ENCODE results near the gene INTS11.

The INTS11 gene

DNA sequence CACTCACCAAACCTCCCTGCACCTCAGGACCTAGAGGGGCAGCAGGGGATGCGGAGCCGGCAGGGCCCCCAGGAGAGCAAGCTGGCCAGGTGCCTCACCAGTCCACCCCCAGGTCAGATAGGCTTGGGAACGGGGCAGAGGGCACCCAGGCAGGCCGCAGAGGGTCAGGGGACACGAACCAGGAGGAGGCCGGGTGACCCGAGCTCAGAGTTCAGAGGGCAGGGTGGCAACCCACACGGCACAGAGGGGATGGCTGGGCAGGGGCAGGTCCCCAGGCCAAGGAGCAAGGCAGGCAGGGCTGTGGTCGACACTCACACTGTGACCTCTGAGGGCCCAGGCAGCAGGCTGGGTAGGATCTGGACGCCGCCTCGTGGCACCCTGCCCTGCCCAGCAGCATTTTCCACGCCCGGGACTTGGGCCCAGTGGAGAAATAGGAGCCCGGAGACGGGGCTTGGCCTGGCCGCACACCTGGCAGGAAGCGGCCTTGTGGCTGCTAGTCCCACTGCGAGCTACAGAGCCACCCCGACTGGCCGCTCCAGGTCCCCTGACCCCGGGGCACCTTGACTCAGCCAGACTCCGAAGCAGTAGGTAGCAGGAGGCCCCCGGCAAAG is 19.5 kb upstream of the INTS11 start:
- no peak for DNase-seq (ENCODE audit: low spot score)

DNA sequence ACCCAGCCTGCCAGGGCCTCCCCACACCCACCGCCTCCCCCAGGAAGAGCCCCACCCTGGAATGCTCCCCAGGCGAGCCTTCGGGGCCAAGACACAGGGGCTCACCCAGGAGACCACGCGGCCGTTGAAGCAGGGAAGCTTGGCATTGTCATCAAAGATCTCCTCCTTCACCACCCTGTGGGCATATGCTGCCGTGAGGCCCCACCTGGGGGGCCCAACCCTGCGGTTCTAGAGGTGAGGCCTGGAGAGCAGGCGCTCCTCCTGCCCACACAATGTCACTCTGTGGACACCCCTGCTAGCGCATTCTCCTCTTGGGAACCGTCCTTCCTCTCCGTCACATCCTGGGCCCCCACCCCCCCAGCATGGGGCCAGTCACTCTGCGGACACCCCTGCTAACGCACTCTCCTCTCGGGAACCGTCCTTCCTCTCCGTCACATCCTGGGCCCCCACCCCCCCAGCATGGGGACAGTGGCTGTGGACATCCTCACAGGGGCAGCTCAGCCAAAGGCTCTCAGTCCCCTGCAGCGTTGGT is 18.2 kb upstream of the INTS11 start:
- no peak for DNase-seq (ENCODE audit: low spot score)

GRCh38 chr1:1342061-1342562 is 17.7 kb upstream of the INTS11 start:
- no peak for DNase-seq (ENCODE audit: low spot score)

DNA sequence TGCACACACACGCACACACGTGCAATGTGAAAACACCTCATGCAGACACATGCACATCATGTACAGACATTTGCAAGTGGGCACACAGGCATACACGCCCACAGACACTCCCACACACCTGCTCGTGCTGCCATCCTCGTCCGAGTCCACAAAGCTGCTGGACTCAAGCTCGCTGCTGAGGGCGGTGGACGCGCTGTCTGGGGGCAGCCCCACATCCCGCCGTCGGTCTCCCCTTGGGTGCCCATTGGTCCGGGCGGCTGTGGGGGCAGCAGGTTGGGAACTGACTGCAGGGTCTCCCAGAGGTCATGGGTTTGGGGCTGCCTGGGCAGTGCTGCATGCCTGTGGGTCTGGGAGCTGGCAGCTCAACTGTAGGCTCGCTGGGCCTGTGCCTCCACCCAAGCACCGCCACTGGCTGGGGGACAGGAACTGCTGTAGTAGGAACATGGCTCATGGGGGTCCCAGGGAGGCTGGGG is 17.1 kb upstream of the INTS11 start:
- no peak for DNase-seq (ENCODE audit: low spot score)

- DNase-seq (ENCODE audit: low spot score), result no peak
Observed at GRCh38 chr1:1340791-1341548, 16.5 kb upstream of the INTS11 start.

GRCh38 chr1:1340185-1340584 is 15.7 kb upstream of the INTS11 start:
- no peak for DNase-seq (ENCODE audit: low spot score)

DNA sequence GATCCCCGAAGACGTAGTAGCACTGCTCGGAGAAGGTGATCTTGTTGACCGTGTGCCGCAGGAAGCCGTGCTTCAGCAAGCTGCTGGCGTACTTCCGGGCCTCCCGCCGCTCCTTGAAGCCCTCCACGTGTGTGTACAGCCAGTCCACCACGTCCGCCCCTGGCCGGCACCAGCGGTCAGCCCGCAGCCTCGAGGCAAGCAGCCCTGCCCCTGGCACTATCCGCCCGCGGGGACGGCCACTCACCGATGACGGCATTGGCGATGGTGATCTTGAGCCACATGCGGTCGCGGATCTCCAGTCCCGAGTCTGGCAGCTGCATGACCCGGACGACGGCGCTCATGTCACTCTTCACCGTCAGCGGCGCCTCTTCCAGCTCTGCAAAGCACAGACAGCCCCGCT is 13.8 kb upstream of the INTS11 start:
- DNase-seq (ENCODE audit: low spot score), result no peak

GRCh38 chr1:1337793-1338147 is 13.3 kb upstream of the INTS11 start:
- DNase-seq (ENCODE audit: low spot score), result no peak

- no peak for DNase-seq (ENCODE audit: low spot score)
Observed at GRCh38 chr1:1336931-1337792, 12.7 kb upstream of the INTS11 start.

- DNase-seq (ENCODE audit: low spot score), result no peak
Observed at GRCh38 chr1:1336446-1336845, 12.0 kb upstream of the INTS11 start.

DNA sequence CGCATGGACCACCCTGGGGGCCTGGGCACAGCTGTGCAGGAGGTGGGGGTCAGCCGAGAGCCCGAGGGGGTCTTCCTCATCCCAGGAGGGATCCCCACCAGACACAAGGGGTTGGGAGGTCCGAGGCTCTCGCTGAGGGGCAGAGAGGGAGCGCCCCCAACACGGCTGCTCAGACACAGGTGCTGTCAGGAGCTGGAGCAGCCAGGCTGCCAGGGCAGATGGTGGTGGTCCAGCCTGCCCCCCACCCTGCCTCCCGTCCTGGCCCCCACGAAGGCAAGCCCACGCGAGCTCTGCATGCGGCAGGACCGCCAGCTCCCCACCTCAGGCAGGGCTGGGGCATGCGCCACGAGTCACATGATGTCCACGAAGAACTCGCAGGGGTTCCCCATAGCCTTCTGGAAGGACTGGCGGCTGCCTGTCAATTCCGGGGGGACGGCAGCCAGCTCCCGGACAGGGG is 11.4 kb upstream of the INTS11 start:
- no peak for DNase-seq (ENCODE audit: low spot score)

DNA sequence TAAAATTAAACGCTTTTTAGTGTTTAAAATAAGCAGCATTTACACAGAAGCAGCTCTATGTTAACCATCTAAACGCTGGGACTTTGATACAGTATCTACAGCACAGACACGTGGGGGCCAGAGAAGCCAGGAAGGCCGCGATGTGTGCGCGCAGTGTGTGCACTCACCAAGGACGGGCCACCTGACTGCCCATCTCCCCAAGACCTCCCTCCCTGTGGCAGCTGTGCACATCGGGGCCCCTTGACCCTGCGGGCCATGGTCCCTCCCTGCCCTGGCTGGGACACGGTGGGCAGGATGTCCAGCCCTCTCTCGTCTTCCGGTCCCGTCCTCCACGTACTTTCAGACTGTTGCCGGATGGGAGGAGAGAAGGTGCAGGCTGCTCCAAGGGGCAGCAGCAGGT is 10.8 kb upstream of the INTS11 start:
- no peak for DNase-seq (ENCODE audit: low spot score)

DNA sequence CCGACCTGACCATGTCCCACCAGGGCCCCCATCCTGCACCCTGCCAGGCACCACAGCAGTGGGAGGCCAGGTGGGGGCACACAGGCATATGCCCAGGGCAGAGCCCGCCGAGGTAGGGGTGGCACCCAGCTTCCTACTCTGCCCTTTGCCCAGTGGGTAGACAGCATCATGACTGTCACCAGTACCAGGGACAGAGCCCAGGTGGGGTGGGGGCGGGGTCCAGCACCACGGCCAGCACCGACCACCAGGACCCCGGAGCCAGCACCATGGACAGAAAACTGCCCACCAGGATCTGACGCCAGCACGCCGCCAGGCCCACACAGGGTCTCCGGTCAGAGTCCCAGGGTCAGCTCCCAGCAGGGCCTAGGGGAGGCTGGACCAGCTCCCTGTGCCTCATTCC is 10.4 kb upstream of the INTS11 start:
- no peak for DNase-seq (ENCODE audit: low spot score)

DNA sequence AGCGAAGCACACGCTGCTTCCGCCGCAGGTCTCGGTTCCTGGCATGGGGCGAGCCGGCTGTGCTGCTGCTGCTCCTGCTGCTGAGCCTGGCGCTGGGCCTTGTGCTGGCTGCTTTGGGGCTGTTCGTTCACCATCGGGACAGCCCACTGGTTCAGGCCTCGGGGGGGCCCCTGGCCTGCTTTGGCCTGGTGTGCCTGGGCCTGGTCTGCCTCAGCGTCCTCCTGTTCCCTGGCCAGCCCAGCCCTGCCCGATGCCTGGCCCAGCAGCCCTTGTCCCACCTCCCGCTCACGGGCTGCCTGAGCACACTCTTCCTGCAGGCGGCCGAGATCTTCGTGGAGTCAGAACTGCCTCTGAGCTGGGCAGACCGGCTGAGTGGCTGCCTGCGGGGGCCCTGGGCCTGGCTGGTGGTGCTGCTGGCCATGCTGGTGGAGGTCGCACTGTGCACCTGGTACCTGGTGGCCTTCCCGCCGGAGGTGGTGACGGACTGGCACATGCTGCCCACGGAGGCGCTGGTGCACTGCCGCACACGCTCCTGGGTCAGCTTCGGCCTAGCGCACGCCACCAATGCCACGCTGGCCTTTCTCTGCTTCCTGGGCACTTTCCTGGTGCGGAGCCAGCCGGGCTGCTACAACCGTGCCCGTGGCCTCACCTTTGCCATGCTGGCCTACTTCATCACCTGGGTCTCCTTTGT is 9.2 kb upstream of the INTS11 start:
- DNase-seq (ENCODE audit: low spot score), result no peak

- DNase-seq (ENCODE audit: low spot score), result no peak
Observed at GRCh38 chr1:1332774-1333480, 8.5 kb upstream of the INTS11 start.

GRCh38 chr1:1332031-1332755 is 7.7 kb upstream of the INTS11 start:
- DNase-seq (ENCODE audit: low spot score), result no peak

DNA sequence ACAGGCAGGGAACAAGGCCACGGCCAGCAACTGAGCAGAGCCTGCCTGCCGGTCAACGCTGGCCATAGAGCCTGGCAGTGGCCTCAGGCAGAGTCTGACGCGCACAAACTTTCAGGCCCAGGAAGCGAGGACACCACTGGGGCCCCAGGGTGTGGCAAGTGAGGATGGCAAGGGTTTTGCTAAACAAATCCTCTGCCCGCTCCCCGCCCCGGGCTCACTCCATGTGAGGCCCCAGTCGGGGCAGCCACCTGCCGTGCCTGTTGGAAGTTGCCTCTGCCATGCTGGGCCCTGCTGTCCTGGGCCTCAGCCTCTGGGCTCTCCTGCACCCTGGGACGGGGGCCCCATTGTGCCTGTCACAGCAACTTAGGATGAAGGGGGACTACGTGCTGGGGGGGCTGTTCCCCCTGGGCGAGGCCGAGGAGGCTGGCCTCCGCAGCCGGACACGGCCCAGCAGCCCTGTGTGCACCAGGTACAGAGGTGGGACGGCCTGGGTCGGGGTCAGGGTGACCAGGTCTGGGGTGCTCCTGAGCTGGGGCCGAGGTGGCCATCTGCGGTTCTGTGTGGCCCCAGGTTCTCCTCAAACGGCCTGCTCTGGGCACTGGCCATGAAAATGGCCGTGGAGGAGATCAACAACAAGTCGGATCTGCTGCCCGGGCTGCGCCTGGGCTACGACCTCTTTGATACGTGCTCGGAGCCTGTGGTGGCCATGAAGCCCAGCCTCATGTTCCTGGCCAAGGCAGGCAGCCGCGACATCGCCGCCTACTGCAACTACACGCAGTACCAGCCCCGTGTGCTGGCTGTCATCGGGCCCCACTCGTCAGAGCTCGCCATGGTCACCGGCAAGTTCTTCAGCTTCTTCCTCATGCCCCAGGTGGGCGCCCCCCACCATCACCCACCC is 6.9 kb upstream of the INTS11 start, which contains the start of gene TAS1R3:
Gene TAS1R3 (plus strand): TSS at position 213 of the 898 bp plus-strand sequence. CDS start 66 bp downstream, at position 279.
- DNase-seq (ENCODE audit: low spot score), result no peak

DNA sequence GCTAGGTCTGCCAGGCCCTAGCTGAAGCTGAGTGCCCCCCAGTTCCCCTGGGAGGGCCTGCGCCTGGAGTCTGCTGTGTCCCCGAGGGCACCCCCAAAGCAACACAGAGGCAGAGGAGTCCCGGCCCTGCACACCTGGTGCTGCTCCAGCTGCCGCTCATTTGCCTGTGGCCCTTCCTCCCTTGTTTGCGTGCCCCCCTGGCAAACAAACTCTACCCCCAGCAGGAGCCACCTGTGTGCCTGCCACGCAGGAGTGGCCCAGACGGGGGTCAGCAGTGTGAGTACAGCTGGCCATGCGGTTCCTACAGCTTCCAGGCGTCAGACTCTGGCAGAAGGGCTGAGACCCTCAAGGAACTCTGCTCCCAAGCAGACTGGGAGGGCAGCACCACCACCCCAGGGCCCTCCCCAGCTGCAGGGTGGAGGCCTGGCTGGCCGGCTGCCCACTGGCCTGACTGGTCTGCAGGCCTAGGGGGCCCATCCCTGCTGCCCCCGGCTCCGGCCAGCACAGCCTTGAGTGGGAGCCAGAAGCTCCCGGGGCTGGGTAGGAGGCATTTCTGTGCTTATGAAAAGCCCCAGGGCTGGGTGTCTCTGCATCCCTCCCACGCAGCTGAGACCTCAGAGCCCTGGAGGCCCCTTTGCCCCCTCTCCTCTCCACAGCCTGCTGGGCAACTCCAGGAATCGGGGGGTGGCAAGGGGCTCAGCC is 6.1 kb upstream of the INTS11 start:
- no peak for DNase-seq (ENCODE audit: low spot score)

Measured in HuH-7 (cell line).